SK-N-SH (cell line): ENCODE measurements around the gene GALT.

Experiments
- REST ChIP-seq: IDR thresholded peaks from 2 replicates; pipeline ENCODE4 v1.6.1; 2012; ENCODE audit warnings: mild to moderate bottlenecking, low read depth, low read length, moderate library complexity
- SIN3A ChIP-seq: IDR thresholded peaks from 2 replicates; pipeline ENCODE4 v1.6.1; 2012; ENCODE audit warnings: low read depth, mild to moderate bottlenecking, low read length, moderate library complexity, borderline replicate concordance
- TAF1 ChIP-seq: IDR thresholded peaks from 2 replicates; pipeline ENCODE4 v1.6.1; 2012; ENCODE audit warnings: low read depth, mild to moderate bottlenecking, low read length, moderate library complexity, borderline replicate concordance

GRCh38 chr9:34612788-34613390 is 33.6 kb upstream of the GALT start:
- TF ChIP-seq REST = no peak
- 0 out of 2 replicates have a peak, but pooled peaks have one; percentile 44 for TF ChIP-seq SIN3A
- no peak for TF ChIP-seq TAF1
